CD14-positive monocyte (primary cell): Measurements from ENCODE around the gene RHOT2. TPM values are rescaled to one million over a fixed set of nuclear protein-coding genes. Genes with fewer than 3 reads are reported as not detected.

Experiments used
- DNase-seq, 3 donors: peaks; one replicate each; pipeline ENCODE4 v3.0.0-alpha.2; 2011 to 2022
- H2AFZ ChIP-seq: 2 replicates; pipeline ENCODE4 v1.6.0; 2012; ENCODE audit warnings: mild to moderate bottlenecking, low read depth, low read length, inconsistent platforms; ENCODE audit not compliant: insufficient read depth, poor library complexity, severe bottlenecking
- H3K27ac ChIP-seq, 2 donors: 1 replicate in 1 of 2; 2 replicates in 1 of 2; pipeline ENCODE4 v1.5.1; 2012 to 2013; ENCODE audit warnings: low read length in 2 of 2, control low read depth in 1 of 2, inconsistent platforms in 1 of 2, low read depth in 1 of 2, mild to moderate bottlenecking in 1 of 2
- H3K27me3 ChIP-seq, 2 donors: one replicate each; pipeline versions ENCODE4 v1.6.0 to v1.6.1; 2011 to 2013; ENCODE audit warnings: low read length in 2 of 2; ENCODE audit not compliant: control insufficient read depth in 2 of 2, insufficient read depth in 2 of 2
- H3K36me3 ChIP-seq, 2 donors: replicated peaks in 1 of 2; 1 replicate in 1 of 2; 2 replicates in 1 of 2; pipeline versions ENCODE4 v1.5.1 to v1.6.1; 2012 to 2013; ENCODE audit warnings: low read length in 2 of 2, control low read depth in 1 of 2, inconsistent platforms in 1 of 2, mild to moderate bottlenecking in 1 of 2; ENCODE audit not compliant: insufficient read depth in 2 of 2, control insufficient read depth in 1 of 2
- H3K4me1 ChIP-seq, 2 donors: 1 replicate in 1 of 2; 2 replicates in 1 of 2; pipeline versions ENCODE4 v1.5.1 to v1.6.1; 2012 to 2013; ENCODE audit warnings: low read length in 2 of 2, control low read depth in 1 of 2, inconsistent platforms in 1 of 2, mild to moderate bottlenecking in 1 of 2, moderate library complexity in 1 of 2; ENCODE audit not compliant: insufficient read depth in 2 of 2, control insufficient read depth in 1 of 2
- H3K4me2 ChIP-seq: replicated peaks from 2 replicates; pipeline ENCODE3; 2012; ENCODE audit warnings: low read length, moderate library complexity, mild to moderate bottlenecking; ENCODE audit not compliant: poor library complexity, severe bottlenecking; ENCODE audit errors: extremely low read depth
- H3K4me3 ChIP-seq, 3 experiments: fragments of 200-600 bp in 1 of 3; sonication (generic) in 1 of 3; replicated peaks in 1 of 3; 1 replicate in 2 of 3; 2 replicates in 1 of 3; pipeline ENCODE4 v1.5.1; 2011 to 2013; ENCODE audit warnings: low read length in 3 of 3, mild to moderate bottlenecking in 3 of 3, control low read depth in 2 of 3, low read depth in 2 of 3, inconsistent platforms in 1 of 3, moderate library complexity in 1 of 3
- H3K79me2 ChIP-seq: 2 replicates; pipeline ENCODE4 v1.6.0; 2012; ENCODE audit warnings: mild to moderate bottlenecking, control low read depth, inconsistent platforms, low read length, moderate library complexity; ENCODE audit not compliant: insufficient read depth
- H3K9ac ChIP-seq: 2 replicates; pipeline ENCODE4 v1.6.0; 2017; ENCODE audit warnings: low read length, mild to moderate bottlenecking; ENCODE audit not compliant: insufficient read depth, poor library complexity, severe bottlenecking
- H3K9me3 ChIP-seq, 2 donors: replicated peaks in 1 of 2; 1 replicate in 1 of 2; 2 replicates in 1 of 2; pipeline versions ENCODE4 v1.5.1 to v1.6.1; 2012 to 2013; ENCODE audit warnings: low read length in 2 of 2, control low read depth in 1 of 2; ENCODE audit not compliant: control insufficient read depth in 1 of 2, insufficient read depth in 1 of 2
- H4K20me1 ChIP-seq: 2 replicates; pipeline ENCODE4 v1.6.0; 2012; ENCODE audit warnings: mild to moderate bottlenecking, low read length, control low read depth, moderate library complexity; ENCODE audit not compliant: insufficient read depth
- H3K27ac Mint-ChIP-seq, 7 donors: one replicate each; pipeline ENCODE4 v1.8.0; 2020; ENCODE audit warnings: mild to moderate bottlenecking in 7 of 7, mixed read lengths in 7 of 7, moderate library complexity in 6 of 7, inconsistent platforms in 2 of 7
- H3K27me3 Mint-ChIP-seq, 3 donors: one replicate each; pipeline ENCODE4 v1.8.0; 2021 to 2022; ENCODE audit warnings: low read depth in 3 of 3, mild to moderate bottlenecking in 3 of 3, mixed read lengths in 3 of 3, moderate library complexity in 3 of 3, inconsistent platforms in 1 of 3
- H3K36me3 Mint-ChIP-seq, 2 donors: one replicate each; pipeline ENCODE4 v1.8.0; 2020; ENCODE audit warnings: mixed read lengths in 2 of 2, inconsistent platforms in 1 of 2, mild to moderate bottlenecking in 1 of 2
- H3K4me1 Mint-ChIP-seq: one replicate; pipeline ENCODE4 v1.8.0; 2020; ENCODE audit warnings: mild to moderate bottlenecking, mixed read lengths
- H3K4me3 Mint-ChIP-seq, 2 donors: one replicate each; pipeline ENCODE4 v1.8.0; 2020; ENCODE audit warnings: mild to moderate bottlenecking in 2 of 2, mixed read lengths in 2 of 2, moderate library complexity in 1 of 2
- H3K9me3 Mint-ChIP-seq, 7 donors: one replicate each; pipeline ENCODE4 v1.8.0; 2020 to 2022; ENCODE audit warnings: mixed read lengths in 7 of 7, mild to moderate bottlenecking in 6 of 7, moderate library complexity in 6 of 7, inconsistent platforms in 2 of 7
- whole genome bisulfite sequencing: methylation state at CpG from one replicate; pipeline ENCODE4 v1.1.5; 2013; ENCODE audit warnings: missing lambda C conversion rate; ENCODE audit not compliant: insufficient coverage; 5-methylcytosine and 5-hydroxymethylcytosine counted together
- intact Hi-C, 2 donors: fragments of 100-400 bp; cut with micrococcal nuclease; formaldehyde crosslinking; loops; one replicate each; pipeline versions ENCODE4 v1.15.0 to v1.15.1; 2023
- polyA plus RNA-seq, 3 donors: library from polyadenylated mRNA; depleted of rRNA in 1 of 3; unstranded in 2 of 3; stranded (reverse) in 1 of 3; fragments of 300-500 nt in 2 of 3; fragments of >200 nt in 1 of 3; fragmentation: Illumina TruSeq in 2 of 3; gene quantifications; 1 replicate in 2 of 3; 2 replicates in 1 of 3; pipeline ENCODE4 v1.2.3, GENCODE V29; 2012 to 2021
- TF ChIP-seq, protein P1 (sequence below): fragments of 200-600 bp; IDR thresholded peaks from one replicate; pipeline ENCODE4 v1.8.0; 2022; ENCODE audit warnings: antibody characterized with exemption, mild to moderate bottlenecking

Gene RHOT2
- polyA plus RNA-seq, 3 donors, result 25.4 to 276 (median 26.3) TPM

DNA sequence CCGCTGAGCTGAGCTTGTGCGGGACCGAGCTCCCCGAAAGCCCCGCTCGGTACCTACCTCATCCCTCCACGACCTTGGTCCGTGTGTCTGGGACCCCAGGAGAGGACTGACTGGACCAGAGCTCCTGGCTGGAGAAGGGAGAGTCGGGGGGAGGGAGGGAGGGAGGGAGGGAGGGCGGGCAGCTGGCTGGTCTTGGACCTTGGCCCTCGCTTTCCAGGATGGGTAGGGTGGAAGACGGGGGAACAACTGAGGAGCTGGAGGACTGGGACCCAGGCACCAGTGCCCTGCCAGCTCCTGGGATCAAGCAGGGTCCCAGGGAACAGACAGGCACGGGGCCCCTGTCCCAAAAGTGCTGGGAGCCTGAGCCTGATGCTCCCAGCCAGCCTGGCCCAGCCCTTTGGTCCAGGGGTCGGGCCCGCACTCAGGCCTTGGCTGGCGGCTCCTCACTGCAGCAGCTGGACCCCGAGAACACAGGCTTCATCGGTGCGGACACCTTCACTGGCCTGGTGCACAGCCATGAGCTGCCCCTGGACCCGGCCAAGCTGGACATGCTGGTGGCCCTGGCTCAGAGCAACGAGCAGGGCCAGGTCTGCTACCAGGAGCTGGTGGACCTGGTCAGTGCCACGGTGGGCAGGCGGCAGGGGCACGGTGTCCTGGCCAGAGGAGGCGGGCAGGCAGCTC, 8.1 kb downstream of the RHOT2 start:
- peak overlapping the region in 1 of 2 donors; percentile 78 for H3K4me3 Mint-ChIP-seq
- Histone ChIP-seq H3K4me3 (no peak overlapping the region), H3K79me2 (peaks cover 7% of the 10 kb centered on the region), H3K4me2 (peak overlapping the region; percentile 50), H3K4me1 (peaks cover 17 to 29% of the 10 kb centered on the region in 2 donors), H3K27ac (no peak overlapping the region), H3K9ac (no peak overlapping the region), H3K27me3 (peaks cover 3 to 30% of the 10 kb centered on the region in 2 donors), H4K20me1 (peaks cover 41% of the 10 kb centered on the region), H3K9me3 (no peaks in the 10 kb centered on the region), H3K36me3 (peaks cover 29 to 32% of the 10 kb centered on the region in 2 donors), H2AFZ (no peak overlapping the region)
- intact Hi-C loops, result no loop called here
- H3K36me3 Mint-ChIP-seq, result peaks cover 20 to 30% of the 10 kb centered on the region in 2 donors
- DNase-seq, result no peak
- H3K4me1 Mint-ChIP-seq, result peaks cover 14% of the 10 kb centered on the region
- H3K9me3 Mint-ChIP-seq, result peaks cover 0 to 5% (median 0%) of the 10 kb centered on the region in 7 donors
- TF ChIP-seq, protein P1, sequence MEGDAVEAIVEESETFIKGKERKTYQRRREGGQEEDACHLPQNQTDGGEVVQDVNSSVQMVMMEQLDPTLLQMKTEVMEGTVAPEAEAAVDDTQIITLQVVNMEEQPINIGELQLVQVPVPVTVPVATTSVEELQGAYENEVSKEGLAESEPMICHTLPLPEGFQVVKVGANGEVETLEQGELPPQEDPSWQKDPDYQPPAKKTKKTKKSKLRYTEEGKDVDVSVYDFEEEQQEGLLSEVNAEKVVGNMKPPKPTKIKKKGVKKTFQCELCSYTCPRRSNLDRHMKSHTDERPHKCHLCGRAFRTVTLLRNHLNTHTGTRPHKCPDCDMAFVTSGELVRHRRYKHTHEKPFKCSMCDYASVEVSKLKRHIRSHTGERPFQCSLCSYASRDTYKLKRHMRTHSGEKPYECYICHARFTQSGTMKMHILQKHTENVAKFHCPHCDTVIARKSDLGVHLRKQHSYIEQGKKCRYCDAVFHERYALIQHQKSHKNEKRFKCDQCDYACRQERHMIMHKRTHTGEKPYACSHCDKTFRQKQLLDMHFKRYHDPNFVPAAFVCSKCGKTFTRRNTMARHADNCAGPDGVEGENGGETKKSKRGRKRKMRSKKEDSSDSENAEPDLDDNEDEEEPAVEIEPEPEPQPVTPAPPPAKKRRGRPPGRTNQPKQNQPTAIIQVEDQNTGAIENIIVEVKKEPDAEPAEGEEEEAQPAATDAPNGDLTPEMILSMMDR, result no peak
- H3K27ac Mint-ChIP-seq, result no peak overlapping the region
- H3K27me3 Mint-ChIP-seq, result peaks cover 21 to 38% (median 23%) of the 10 kb centered on the region in 3 donors
- 81% methylated on average over 14 of the region's 25 CpGs for WGBS

DNA sequence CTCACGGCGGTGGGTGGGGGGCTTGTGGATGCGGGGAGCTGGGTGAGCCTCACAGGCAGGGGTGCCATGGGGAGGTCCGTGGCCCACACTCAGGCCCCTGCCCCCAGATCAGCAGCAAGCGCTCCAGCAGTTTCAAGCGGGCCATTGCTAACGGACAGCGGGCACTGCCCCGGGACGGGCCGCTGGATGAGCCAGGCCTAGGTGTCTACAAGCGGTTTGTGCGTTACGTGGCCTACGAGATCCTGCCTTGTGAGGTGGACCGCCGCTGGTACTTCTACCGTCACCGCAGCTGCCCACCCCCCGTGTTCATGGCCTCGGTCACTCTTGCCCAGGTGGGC, 8.6 kb downstream of the RHOT2 start:
- H3K4me3 Mint-ChIP-seq, result peak overlapping the region in 1 of 2 donors; percentile 78
- TF ChIP-seq, protein P1, result no peak
- Histone ChIP-seq H3K27ac (no peak overlapping the region), H3K9ac (no peak overlapping the region), H2AFZ (no peak overlapping the region), H4K20me1 (peaks cover 41% of the 10 kb centered on the region), H3K27me3 (peaks cover 3 to 30% of the 10 kb centered on the region in 2 donors), H3K4me2 (no peak overlapping the region), H3K4me1 (peaks cover 22 to 34% of the 10 kb centered on the region in 2 donors), H3K4me3 (no peak overlapping the region), H3K9me3 (no peaks in the 10 kb centered on the region), H3K79me2 (peaks cover 12% of the 10 kb centered on the region), H3K36me3 (peaks cover 24 to 29% of the 10 kb centered on the region in 2 donors)
- H3K9me3 Mint-ChIP-seq, result peaks cover 0 to 5% (median 0%) of the 10 kb centered on the region in 7 donors
- intact Hi-C loops, result no loop called here
- peaks cover 19% of the 10 kb centered on the region for H3K4me1 Mint-ChIP-seq
- no peak for DNase-seq
- H3K27me3 Mint-ChIP-seq, result peaks cover 21 to 38% (median 23%) of the 10 kb centered on the region in 3 donors
- H3K27ac Mint-ChIP-seq, result no peak overlapping the region
- H3K36me3 Mint-ChIP-seq, result peaks cover 18 to 31% of the 10 kb centered on the region in 2 donors
- WGBS, result 93% methylated on average over 21 of the region's 21 CpGs
